GM21723 (cell line): ENCODE data around the gene UBE2C.
A peak's percentile ranks its signal among the peaks of the same experiment; 100 is the strongest.
"Not testable (repeated sequence)": the region's sequence is repeated elsewhere in the genome, so short reads cannot be mapped to it uniquely, and the experiment has no call there.

Experiments
- ATAC-seq: cut with Tn5 transposase; IDR thresholded peaks from one replicate; pipeline ENCODE4 v1.9.1; 2021; ENCODE audit warnings: mild to moderate bottlenecking, moderate library complexity; ENCODE audit not compliant: unreplicated experiment

The UBE2C gene

DNA sequence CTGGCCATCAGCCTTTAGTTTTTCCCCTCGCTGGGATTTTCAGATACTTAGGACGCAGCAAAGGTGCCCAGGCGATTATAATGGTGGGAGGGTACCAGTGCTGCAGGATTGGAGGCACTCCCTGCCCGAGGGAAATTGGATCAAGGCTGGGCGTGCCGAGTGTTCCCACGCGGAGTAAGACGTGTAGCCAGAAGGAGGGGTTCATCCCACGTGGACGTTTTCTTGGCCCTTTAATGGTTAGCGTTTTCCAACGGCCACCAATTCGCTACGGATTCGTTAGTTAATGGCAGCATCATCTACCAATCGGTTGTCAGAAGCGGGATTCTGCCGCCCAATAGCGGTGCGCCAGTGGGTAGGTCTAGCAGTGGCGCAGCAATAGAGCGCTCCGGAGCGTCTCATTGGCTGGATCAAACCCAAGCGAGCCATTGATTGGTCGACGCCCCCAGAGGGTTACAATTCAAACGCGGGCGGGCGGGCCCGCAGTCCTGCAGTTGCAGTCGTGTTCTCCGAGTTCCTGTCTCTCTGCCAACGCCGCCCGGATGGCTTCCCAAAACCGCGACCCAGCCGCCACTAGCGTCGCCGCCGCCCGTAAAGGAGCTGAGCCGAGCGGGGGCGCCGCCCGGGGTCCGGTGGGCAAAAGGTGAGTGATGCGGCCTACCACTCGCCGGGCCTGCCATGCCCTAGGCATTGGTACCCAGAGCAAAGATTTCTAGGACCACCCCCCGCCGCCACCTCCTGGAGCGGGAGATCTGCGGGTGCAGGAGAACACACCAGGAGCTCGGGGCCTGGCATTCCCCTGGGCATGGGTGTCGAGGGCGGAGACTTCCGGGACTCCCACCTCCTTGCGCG lies at the start of gene UBE2C:
TSS of gene UBE2C (plus strand) at position 488 of the 849 bp plus-strand sequence. CDS start at position 540, 52 bp downstream.
- peak; percentile 95 for ATAC-seq

DNA sequence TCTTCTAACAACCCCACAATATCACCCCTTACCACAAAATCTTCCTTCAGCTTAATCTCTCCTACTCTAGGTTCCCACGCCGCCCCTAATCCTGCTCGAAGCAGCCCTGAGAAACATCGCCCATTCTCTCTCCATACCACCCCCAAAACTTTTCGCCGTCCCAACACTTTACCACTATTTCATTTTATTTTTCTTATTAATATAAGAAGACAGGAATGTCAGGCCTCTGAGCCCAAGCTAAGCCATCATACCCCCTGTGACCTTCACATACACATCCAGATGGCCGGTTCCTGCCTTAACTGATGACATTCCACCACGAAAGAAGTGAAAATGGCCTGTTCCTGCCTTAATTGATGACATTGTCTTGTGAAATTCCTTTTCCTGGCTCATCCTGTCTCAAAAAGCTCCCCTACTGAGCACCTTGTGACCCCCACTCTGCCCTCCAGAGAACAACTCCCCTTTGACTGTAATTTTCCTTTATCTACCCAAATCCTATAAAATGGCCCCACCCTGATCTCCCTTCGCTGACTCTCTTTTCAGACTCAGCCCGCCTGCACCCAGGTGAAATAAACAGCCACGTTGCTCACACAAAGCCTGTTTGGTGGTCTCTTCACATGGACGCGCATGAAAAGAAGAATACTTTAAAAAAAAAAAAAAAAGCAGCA lies 47.7 kb upstream of the UBE2C start:
- not testable (repeated sequence) for ATAC-seq

DNA sequence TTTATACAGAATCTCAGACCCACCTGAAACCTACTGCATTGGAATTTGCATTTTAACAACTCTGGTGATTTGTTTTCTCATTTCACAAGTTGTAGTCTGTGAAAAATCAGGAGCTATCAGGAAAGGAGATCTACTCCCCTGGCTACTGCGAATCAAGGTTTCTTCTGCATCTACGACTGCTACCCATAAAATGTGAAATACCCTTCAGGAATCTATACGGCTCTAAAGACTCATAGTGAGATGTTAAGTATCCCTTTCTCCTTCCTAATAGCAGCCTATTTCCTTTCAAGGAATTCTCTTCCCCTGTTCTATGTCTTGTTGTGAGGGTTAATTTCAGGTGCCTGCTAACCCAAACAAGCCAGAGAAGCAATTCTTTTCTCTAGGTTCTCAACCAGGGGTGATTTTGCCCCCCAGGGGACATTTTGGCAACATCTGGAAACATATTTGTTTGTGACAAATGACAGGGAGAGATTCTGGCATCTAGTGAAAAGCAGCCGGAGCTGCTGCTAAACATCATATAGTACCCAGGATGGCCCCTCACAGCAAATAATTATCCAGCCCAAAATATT lies 47.1 kb upstream of the UBE2C start:
- ATAC-seq: no peak

DNA sequence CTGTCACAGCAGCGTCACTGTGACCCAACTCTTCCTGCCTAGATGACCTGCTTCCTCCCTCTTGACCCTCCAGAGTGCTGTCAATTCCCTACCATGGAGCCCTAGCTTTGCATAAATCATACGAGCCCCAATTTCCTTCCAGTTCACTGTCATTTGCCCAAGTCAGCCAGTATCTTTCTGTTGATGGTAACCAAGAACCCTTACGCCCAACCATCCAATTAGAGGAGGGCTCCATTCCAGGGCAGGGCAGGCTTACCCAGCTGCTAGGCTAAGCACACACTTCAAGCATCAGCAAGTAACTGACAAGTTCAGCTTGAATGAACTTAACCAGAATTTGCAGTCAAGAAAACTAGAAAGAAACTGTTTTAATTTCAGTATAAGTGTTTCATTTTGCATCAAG lies 46.5 kb upstream of the UBE2C start:
- no peak for ATAC-seq

DNA sequence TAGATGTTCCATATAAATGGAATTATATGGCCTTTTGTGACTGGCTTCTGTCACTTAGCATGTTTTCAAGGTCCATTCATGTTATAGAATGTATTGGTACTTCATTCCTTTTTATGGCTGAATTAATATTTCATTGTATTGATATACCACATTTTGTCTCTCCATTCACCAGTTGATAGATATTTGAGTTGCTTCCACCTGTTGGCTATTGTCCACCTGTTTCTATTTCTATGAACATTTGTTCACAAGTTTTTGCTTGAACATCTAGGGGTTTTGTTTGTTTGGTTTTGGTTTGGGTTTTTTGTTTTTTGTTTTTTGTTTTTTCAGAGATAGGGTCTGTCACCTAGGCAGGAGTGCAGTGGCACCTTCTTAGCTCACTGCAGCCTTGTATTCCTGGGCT lies 44.0 kb upstream of the UBE2C start:
- no peak for ATAC-seq

DNA sequence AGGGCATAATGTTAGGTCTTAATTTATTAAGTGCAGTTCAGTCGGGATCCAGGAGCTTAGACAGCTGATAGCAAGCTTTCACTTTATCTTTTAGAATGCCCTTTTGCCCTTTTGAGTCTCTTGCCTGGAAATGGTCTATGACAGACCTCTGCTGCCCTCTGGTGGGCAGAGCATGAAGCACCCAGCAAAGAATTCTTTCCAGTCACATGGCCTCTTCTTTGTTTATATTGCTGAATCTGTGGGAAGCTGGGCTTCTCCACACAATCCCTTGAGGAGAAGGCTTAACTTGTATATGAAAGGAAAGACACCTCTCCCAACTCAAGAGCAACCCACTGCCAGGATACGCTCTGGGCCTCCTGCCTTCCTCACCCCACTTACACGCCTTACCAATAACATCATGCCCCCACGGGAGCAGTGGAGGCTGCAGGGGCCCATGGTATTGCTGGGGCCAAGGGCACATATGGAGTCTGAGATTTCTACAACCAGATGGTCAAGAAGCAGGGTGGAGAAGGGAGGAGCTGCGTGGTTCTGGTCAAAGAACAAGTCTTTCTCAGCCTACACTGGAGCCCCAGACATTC lies 41.2 kb upstream of the UBE2C start:
- ATAC-seq: no peak

DNA sequence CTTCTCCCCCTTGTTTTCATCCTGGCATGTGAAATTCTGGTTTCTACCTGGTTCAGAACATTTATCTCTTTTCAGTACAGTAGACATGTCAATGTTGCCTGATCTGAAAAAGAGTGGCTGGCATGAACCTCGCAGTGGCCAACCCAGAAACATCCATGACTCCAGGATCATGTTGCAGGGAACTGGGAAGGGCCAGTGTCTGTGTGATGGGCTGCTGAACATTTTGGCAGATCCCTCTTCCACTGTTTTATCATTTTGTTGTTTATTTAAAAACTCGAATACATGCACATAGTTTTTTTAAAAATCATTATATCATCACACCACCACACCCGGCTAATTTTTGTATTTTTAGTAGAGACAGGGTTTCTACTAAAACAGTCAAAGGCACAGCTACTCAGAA lies 39.8 kb upstream of the UBE2C start:
- ATAC-seq: no peak

DNA sequence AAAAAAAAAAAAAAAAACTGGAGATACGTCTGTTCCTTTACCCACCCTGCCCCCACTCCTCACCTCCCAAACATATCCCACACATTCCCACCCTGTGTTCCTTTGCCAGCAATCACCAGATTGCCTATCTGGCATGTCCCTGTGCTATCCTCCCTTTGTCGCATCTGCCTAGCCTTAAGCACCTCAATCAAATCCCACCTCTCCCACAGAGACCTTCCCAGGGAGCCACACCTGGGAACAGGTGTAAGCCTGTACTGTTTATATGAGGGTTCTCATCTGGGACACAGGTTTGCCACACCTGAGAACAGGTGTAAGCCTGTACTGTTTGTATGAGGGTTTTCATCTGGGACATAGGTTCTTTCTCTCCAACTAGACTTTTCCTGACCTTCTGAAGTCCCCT lies 37.5 kb upstream of the UBE2C start:
- ATAC-seq: no peak

DNA sequence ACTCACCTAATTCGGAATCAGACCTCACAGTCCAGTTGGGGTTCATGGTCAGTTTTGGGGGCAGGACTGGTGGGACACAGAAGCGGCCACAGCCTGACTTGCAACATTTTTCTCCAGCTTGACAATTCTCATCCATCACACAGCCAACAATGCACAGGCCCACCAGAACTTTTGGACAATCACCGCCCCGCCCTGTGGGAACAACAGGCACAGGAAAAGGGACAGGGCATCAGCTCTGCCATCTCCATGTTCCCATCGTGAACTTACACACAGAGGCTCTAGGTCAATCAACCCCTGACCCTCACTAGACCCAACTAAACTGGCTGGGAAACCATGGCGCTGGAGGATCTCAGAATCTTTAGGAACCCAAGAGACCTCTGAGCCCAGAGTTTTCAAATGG lies 37.0 kb upstream of the UBE2C start:
- no peak for ATAC-seq

DNA sequence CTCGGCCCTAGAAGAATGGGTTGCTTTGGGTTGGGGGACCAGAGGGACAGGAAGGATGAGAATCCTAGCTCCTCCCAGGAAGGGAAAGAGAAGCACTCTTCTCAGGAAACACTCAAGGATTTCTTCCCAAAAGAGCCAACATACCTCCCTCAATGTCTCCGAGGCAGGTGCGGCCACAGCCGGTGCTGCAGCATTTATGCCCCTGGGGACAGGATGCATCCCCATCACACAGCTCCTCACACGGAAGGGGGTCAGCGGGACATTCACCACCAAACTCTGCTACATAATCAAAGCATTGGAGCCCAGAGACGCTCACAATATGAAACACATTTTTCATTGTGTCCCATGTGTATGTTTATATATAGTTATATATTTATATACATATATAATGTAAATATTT lies 35.5 kb upstream of the UBE2C start:
- no peak for ATAC-seq

DNA sequence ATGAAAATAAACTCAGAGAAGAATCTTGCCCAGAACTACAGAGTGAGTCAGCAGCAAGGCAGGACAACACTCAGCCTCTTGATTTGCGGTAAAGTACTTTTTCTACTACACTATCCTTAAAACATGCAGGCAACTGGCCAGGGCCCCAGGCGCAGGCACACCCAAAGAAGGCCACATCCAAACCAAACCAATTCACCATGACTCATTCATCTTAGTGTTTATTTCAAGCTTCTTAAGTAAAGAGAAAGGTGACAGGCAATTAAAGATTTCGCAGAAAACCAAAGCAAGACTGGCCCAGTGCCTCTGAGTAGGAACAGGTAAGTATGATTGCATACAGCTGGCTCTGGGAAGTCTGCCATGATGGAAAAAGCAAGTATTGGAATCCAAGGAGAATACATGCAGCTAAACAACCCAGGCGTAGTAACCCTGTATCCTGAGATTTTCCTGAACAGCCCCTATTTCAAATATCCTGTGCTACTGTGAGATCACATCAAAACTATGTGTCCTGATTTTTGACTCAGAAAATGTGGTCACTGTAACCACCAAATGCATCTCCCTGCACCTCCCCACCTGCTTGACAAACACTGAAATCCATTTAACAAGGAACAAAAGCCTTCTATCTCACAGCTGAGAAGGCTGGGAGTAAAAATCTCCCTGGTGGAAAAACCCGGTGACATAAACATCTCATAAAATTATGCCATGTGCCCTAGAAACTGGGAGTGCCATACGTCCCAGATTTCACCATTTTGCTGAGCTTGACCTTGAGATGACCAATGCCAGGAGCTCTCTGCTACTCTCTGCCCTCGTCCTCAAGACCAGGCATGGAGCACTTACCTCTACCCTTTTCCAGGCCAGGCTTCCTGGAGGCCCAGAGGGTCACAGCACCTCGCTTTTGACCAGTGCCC lies 33.2 kb upstream of the UBE2C start:
- no peak for ATAC-seq

DNA sequence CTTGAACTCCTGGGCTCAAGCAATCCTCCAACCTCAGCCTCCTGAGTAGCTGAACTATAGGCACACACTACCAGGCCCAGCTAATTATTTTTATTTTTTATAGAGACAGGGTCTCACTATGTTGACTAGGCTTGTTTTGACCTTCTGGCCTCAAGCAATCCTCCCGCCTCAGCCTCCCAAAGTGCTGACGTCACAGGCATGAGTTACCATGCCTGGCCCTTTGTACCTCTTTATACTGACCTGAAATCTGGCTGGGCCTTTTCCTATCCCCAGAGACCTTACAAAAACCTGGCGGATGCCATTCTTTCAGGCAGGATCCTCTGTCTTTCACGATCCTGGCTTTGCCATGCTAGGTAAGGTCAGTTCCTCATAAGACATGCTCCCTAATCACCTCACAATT lies 32.3 kb upstream of the UBE2C start:
- ATAC-seq: no peak

DNA sequence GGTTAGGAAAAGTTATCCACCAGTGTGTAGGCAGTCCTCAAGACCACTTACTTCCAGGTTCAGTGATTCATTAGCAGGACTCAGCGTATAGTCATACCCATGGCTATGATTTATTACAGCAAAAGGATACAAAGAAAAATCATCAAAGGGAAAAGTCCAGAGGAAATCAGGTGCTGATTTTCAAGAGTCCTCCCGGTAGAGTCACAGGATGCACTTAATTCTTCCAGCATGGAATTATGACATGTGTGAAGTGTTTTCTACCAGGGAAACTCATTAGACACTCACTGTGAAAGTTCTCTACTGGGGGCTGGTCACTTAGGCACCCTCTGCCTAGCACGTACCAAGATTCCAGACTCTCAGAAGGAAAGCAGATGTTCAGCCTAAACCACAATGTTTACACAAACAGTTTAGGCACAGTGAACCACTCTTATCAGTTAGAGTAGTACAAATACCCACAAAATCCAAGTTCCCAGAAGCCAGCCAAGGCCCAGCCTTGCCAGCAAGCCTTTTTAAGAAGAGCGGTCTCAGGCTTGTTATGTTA lies 31.0 kb upstream of the UBE2C start:
- no peak for ATAC-seq

DNA sequence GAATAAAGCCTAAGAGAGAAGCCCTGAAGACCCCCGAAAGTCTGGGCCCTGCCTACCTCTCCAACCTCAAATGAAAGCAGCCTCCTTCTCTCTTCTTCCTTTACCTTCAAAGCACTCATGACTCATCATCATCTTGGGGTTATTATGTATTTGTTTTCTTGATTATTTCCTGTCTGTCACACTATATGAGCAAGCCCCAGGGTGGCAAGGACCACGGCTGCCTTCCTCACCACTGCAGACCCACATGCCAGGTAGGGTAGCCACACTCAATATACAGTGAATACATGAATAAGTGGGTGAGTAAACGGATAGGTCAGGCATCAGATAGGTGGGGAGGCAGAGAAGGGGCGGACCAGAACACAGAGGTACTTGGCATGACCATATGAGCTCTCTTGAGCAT lies 29.6 kb upstream of the UBE2C start:
- no peak for ATAC-seq

DNA sequence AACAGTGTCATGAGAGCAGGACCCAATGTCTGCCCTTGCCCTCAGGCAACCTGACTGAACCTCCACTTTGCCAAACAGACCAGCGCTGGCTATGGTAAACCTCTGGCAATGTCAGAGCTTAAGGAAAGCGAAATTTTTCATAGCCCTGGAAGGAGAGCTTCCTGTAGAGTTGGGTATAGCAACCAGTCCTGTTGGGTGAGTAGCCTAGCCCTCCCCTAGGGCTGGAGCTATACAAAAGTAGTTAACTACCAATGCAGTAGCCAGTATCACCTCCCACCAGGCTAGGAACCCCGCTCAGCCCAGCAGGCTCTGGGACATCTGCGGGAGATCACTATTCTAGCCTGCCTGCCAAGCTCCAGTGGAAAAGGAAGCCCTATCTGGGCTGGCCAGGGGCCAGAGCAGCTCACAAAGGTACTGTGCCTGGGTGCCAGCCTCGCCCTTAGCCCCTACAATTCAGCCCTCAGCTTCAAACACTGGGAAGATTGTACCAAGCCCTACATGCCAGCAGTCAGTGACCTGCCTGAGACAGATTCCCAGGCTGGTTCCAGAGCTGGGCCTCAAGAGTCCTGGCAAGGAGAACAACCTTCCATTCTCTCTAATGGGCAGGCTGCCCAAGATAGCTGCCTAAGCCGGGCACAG lies 28.7 kb upstream of the UBE2C start:
- no peak for ATAC-seq

DNA sequence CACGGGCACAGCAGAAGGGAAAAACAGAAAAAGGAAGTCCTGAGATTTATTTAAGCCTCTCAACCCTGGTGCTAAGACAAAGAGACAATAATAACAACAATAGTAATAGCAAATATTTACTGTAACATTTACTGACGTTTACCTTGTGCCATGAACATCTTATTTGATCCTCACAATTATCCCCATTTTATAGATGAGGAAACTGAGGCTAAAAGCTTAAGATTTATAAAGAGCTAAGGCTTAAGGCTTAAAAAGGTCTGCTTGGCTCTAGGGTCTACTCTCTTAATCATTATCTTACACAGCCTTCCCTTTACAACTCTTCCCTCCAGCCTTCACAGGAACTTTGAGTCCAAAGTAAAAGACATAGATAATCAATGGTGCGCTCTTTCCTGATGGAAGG lies 24.1 kb upstream of the UBE2C start:
- no peak for ATAC-seq

DNA sequence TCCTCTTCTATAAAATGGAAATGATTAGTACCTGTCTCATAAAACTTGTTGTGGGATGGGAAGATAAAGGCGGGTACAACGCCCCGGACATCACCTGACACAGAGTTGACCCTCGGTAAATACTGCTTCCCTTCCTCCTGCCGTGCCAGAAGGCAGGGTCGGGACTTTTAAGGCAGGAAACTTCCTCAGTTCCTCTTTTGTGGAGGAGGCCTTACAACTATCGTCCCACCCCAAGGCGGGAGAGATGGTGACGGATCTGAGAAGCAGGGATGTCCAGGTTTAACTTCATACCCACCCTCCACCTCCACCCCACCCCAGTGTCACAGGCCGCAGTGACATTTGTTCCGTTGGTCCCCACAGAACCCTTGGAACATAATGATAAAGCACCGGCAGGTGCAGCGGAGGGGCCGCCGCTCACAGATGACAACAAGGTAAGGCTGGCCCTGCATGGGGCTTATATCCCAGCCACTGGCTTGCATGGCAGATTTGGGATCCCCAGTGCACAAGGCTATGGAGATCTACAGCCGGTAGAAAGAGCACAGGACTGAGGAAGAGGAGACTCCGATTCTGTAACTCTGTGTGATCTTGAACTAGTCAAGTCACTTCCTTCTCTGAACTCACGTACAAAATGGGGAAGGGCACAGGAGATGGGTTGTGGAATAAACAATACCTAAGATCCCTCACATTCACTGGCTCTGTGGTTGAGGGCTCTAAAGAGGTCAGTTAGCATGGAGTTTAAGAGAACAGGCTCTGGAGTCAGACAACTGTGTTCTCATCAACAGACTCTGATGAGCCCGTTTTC lies 19.9 kb upstream of the UBE2C start:
- peak; percentile 10 for ATAC-seq

DNA sequence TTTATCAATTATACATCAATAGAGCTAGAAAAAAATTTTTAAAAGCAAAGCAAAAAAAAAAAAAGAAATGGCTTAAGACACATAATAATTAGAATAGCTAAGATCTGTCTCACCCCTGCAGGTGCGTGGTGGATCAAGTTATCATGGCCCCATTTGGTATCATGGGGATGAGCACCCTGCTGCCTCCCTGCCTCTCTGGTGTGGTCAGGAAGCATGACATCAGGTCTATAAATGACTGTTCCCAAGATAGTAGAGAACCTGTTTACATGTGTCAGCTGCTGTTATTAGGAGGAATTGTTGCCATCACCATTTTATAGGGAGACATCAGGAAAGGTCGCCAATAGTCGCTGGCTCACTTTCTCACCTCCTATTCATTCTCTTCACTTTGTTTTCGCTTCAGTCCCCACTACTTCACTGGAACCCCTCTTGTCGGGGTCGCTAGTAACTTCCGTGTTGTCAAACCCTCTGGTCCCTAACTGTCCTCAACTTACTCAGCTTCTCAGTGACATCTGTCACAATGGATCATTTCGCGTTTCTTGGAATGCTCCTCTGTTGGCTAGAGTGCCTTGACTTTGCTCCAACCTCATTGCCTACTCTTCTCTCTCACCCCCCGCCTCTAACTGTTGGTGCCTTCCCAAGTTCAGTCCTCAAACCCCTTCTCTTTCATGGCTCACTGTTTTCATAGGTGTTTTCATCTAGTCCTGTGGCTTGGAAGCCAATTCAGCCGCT lies 15.9 kb upstream of the UBE2C start:
- no peak for ATAC-seq
